ENCODE data around the gene PRR27.

PRR27 gene

DNA sequence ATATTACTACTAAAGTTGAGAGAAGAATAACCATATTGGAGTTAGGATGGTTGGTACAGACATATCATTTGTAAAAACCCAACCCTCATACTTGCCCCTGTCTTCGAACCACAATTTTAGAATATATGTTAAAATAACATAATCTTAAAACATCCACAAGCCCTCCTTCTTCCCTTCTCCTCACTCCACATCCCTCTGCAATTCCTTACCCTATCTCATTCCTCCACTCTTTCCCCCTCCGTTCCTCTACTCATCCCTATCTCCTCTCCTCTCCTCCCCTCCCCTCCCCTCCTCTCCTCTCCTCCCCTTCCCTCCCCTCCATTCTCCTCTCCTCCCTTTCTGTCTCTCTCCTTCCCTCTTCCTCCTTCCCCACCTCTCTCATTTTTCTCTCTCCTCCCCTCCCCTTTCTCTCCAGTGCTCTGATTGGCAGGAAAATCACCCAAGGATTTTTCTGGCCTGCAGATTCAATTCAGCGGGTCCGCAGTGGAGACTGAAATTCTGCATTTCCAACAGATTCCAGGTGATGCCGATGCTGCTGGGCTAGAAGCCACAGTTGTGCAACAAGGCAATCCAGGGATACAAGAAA, 24.1 kb downstream of the PRR27 start:
- Histone ChIP-seq H3K79me2 (ENCODE audit: control insufficient read depth, low read length) (no peaks in the 10 kb centered on the region), H3K4me2 (ENCODE audit: low read length) (no peak overlapping the region), H3F3A (ENCODE audit: control insufficient read depth, insufficient read depth) (no peaks in the 10 kb centered on the region), H3K9me2 (replicated peaks; ENCODE audit: control insufficient read depth, low read length) (no peaks in the 10 kb centered on the region), H3K9me3 (ENCODE audit: control insufficient read depth, insufficient read depth, low read length) (no peaks in the 10 kb centered on the region), H4K20me1 (ENCODE audit: control insufficient read depth, insufficient read depth, low read depth, low read length) (no peaks in the 10 kb centered on the region), H3K4me3 (ENCODE audit: low read length) (no peak overlapping the region), H3K27me3 (ENCODE audit: control insufficient read depth, low read length) (no peaks in the 10 kb centered on the region), H3K4me1 (ENCODE audit: control insufficient read depth, low read length) (no peaks in the 10 kb centered on the region), H3K27ac (ENCODE audit: low read depth, low read length) (no peak overlapping the region), H3K36me3 (ENCODE audit: control insufficient read depth, low read length) (no peaks in the 10 kb centered on the region)
- no peak for TF ChIP-seq EZH2phosphoT487 (IDR thresholded peaks at IDR 0.05; ENCODE audit: borderline replicate concordance, low read length)
- TF ChIP-seq, protein P1, sequence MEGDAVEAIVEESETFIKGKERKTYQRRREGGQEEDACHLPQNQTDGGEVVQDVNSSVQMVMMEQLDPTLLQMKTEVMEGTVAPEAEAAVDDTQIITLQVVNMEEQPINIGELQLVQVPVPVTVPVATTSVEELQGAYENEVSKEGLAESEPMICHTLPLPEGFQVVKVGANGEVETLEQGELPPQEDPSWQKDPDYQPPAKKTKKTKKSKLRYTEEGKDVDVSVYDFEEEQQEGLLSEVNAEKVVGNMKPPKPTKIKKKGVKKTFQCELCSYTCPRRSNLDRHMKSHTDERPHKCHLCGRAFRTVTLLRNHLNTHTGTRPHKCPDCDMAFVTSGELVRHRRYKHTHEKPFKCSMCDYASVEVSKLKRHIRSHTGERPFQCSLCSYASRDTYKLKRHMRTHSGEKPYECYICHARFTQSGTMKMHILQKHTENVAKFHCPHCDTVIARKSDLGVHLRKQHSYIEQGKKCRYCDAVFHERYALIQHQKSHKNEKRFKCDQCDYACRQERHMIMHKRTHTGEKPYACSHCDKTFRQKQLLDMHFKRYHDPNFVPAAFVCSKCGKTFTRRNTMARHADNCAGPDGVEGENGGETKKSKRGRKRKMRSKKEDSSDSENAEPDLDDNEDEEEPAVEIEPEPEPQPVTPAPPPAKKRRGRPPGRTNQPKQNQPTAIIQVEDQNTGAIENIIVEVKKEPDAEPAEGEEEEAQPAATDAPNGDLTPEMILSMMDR (IDR thresholded peaks at IDR 0.05; ENCODE audit: low read depth, low read length, poor library complexity, severe bottlenecking): no peak

DNA sequence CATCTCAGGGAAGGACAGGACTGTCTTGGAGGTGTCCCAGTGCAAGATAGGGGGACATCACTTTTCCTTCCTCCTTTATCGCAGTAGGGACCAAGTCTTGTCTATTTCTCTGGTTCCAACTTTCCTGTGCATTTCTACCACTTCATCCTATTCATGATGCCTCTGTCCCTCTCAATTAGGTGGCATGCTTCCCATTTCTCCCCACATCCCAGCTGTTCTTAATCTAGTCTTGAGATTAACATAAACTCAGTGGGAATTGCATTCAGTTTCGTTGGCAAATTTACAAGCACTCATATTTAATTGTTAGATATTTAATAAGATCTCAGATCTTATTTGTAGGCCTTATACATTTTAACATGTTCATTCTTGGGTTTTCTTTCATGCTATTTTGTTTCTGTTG, 25.8 kb downstream of the PRR27 start:
- no peak overlapping the region for H3K4me3 ChIP-seq (ENCODE audit: low read length)
- H3K27me3 ChIP-seq (ENCODE audit: control insufficient read depth, low read length): no peaks in the 10 kb centered on the region
- H3K9me3 ChIP-seq (ENCODE audit: control insufficient read depth, insufficient read depth, low read length): no peaks in the 10 kb centered on the region
- no peaks in the 10 kb centered on the region for H3K79me2 ChIP-seq (ENCODE audit: control insufficient read depth, low read length)
- no peaks in the 10 kb centered on the region for H4K20me1 ChIP-seq (ENCODE audit: control insufficient read depth, insufficient read depth, low read depth, low read length)
- no peak overlapping the region for H3K27ac ChIP-seq (ENCODE audit: low read depth, low read length)
- H3K36me3 ChIP-seq (ENCODE audit: control insufficient read depth, low read length): no peaks in the 10 kb centered on the region
- no peak for TF ChIP-seq EZH2phosphoT487 (IDR thresholded peaks at IDR 0.05; ENCODE audit: borderline replicate concordance, low read length)
- TF ChIP-seq, protein P1 (IDR thresholded peaks at IDR 0.05; ENCODE audit: low read depth, low read length, poor library complexity, severe bottlenecking): no peak
- no peaks in the 10 kb centered on the region for H3F3A ChIP-seq (ENCODE audit: control insufficient read depth, insufficient read depth)
- no peaks in the 10 kb centered on the region for H3K4me1 ChIP-seq (ENCODE audit: control insufficient read depth, low read length)
- no peak overlapping the region for H3K4me2 ChIP-seq (ENCODE audit: low read length)
- H3K9me2 ChIP-seq (replicated peaks; ENCODE audit: control insufficient read depth, low read length): no peaks in the 10 kb centered on the region

DNA sequence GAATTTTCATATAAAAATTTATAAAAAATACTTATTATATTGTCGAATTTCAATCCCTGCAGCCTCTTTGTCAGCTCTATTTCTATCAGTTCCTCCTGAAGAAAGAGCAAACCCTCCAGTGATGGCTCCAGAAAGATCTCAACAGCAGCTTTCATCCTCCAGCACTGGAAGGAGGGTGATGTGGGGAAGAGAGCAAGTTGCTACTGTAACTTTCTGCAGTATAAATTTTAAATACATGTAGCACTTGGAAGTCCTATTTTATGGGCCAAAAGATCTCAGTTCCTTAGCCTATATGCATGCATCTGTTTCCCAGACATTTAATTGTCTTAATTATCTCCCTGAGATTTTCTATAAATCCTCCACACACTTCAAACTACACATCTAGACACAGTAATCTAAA, 27.8 kb downstream of the PRR27 start:
- no peak overlapping the region for H3K4me2 ChIP-seq (ENCODE audit: low read length)

More for the DNA sequence above, 27.8 kb downstream of the PRR27 start:
- Histone ChIP-seq H3K9me3 (ENCODE audit: control insufficient read depth, insufficient read depth, low read length) (no peaks in the 10 kb centered on the region), H3F3A (ENCODE audit: control insufficient read depth, insufficient read depth) (no peaks in the 10 kb centered on the region), H3K4me1 (ENCODE audit: control insufficient read depth, low read length) (no peaks in the 10 kb centered on the region), H3K36me3 (ENCODE audit: control insufficient read depth, low read length) (no peaks in the 10 kb centered on the region), H4K20me1 (ENCODE audit: control insufficient read depth, insufficient read depth, low read depth, low read length) (no peaks in the 10 kb centered on the region), H3K4me3 (ENCODE audit: low read length) (no peak overlapping the region), H3K27ac (ENCODE audit: low read depth, low read length) (no peak overlapping the region), H3K79me2 (ENCODE audit: control insufficient read depth, low read length) (no peaks in the 10 kb centered on the region), H3K27me3 (ENCODE audit: control insufficient read depth, low read length) (no peaks in the 10 kb centered on the region), H3K9me2 (replicated peaks; ENCODE audit: control insufficient read depth, low read length) (no peaks in the 10 kb centered on the region)
- TF ChIP-seq EZH2phosphoT487 (IDR thresholded peaks at IDR 0.05; ENCODE audit: borderline replicate concordance, low read length): no peak
- TF ChIP-seq, protein P1 (IDR thresholded peaks at IDR 0.05; ENCODE audit: low read depth, low read length, poor library complexity, severe bottlenecking): no peak

Measured in DOHH2 (cell line).